ENCODE results near the gene NID2.

The NID2 gene

GRCh38 chr14:52026901-52027300 is 42.0 kb downstream of the NID2 start:
- DNase-seq (ENCODE audit: low read depth): no peak

- no peak for DNase-seq (ENCODE audit: low read depth)
Measured at GRCh38 chr14:52026017-52026660, 42.7 kb downstream of the NID2 start.

DNA sequence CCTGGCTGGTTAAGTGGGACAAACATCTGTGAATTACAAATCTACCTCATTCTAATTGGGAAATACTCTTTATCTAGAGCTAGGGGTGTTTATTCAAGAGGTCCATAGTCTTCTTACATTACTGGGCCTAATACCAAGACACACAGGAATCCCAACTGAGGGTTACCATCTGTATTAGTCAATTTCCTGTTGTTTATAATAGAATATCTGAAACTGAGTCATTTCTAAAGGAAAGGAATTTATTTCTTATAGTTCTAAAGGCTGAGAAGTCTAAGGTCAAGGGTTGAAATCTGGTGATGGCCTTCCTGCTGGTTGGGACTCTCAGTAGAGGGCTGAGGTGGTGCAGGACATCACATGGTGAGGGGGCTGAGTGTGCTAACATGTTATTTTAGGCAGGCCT is 43.5 kb downstream of the NID2 start:
- DNase-seq (ENCODE audit: low read depth): no peak

DNA sequence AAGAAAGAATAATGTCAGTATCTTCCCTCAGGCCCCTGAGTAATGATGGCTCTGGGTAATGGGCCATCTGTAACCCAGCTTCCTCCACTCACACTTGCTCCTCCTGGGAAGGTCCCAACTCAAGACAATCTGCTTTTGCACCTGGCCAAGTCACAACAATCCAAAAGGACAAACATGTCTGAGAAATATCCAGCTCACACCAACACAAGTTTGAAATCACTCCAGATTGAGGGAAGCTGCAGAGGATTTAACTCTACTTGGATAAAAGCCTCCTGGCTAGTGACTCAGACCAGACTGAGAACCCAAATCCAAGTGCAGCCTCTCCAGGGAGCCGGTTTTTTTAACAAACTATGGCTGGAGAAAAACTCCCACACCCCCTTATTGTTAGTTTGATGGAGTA is 45.3 kb downstream of the NID2 start:
- DNase-seq (ENCODE audit: low read depth): no peak

DNA sequence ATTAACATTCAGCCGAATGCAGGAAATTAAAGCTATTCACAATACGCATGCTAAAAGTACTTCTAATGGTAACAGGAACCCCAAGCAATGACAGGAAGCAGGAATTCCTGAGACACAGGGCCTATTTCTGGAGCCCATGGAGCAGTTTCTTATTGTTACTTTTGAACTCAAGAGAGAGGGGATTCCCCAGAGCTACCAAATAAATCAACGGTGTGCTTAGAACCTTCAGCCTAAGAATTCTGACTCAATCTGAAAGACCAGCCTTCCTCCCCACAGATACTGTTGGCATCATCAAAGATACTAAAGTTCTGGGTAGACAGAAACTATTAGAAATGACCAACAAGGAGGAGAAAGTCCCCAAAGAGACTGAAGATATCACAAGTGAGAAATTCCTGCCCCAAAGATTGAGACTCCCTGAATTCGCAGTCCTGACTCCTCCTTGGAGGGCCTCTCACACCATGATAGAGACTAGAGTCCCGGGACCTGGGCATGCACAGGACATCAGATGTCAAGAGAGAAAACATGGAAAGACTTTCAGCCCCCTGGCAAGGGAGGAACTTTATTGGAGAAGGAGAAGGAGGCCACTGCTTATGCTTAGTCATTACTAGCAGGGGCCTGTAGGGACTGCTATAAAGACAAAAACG is 46.8 kb downstream of the NID2 start:
- no peak for DNase-seq (ENCODE audit: low read depth)

DNA sequence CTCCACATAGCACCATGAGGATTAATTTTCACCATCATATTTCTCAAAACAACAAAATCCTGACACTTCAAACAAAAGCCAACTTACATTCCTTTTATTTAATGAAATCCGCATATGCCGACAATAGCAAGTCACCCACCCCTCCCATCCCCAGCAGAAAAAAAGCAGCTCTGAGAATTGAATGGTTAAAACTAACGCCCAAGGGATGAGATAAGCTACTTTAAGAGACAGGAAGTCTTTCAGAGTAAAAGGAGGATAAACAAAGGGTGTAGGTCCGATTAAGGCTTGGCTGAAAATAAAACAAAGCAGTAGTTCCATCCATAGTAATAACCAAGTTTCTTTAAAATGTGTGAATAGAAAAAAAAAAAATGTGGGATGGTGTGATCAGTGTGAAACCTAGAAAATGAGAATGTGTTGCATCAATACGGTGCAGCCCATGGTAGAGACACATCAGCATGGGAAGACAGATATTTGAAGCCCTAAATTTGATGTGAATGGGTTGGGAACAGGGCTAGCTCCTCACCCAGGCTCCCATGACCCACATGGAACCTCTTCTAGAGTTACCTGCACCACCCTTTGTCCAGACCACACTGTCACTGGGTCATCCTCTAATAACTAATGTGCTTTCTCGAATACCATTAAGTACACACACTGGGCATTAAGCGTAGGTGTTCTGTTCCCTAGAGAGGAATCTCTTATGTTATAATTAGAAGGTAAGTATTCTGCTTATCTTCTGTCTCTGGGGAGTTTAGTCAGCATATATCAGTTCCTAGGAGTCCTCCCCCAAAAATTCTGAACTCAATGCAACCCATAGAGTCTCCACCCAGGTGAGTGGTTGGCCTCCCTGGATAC is 47.8 kb downstream of the NID2 start:
- DNase-seq (ENCODE audit: low read depth): no peak

DNA sequence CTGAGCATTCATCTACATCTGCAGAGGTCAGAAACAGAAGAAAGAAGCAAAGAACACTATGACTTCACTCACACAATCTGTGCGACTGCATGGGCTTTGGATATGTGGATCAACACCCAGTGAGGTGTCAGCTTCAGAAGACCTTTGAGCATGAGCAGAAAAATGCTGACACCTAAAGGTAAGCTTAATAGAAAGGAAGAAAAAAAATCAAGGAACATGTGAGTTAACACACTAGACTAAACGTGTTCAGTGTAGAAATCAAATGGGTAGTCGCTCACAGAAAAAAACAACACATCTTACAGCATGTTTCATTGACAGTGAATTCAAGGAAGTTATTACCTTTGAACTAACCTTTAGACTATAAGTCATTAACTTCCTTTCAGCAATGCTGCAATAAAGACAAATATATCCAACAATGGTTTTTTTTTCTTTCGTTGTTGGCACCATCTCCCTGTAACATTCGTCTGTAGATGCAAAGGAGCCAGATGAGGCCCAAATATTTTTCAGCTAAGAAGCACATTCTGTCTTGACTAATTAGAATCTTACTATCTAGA is 48.6 kb downstream of the NID2 start:
- DNase-seq (ENCODE audit: low read depth): no peak

DNA sequence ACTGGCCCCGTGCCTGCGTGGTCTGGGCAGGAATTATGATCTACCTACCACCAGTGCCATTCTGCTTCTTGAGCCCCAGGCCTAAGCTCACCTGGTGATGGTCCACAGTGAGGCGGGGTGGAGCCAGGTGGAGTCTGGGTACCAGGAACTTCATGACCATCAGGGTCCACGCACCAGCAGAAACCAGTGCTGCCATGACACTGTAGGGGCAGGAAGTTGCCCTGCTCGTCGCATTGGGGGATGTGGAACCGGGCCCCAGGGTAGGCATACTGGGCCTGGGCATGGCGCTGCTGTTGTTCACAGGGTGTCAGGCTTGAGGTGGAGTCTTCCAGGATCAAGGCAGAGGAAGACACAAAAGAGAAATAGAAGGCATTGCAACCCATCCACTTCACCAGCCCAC is 49.9 kb downstream of the NID2 start:
- no peak for DNase-seq (ENCODE audit: low read depth)

GRCh38 chr14:52018252-52018651 is 50.6 kb downstream of the NID2 start:
- DNase-seq (ENCODE audit: low read depth): no peak

DNA sequence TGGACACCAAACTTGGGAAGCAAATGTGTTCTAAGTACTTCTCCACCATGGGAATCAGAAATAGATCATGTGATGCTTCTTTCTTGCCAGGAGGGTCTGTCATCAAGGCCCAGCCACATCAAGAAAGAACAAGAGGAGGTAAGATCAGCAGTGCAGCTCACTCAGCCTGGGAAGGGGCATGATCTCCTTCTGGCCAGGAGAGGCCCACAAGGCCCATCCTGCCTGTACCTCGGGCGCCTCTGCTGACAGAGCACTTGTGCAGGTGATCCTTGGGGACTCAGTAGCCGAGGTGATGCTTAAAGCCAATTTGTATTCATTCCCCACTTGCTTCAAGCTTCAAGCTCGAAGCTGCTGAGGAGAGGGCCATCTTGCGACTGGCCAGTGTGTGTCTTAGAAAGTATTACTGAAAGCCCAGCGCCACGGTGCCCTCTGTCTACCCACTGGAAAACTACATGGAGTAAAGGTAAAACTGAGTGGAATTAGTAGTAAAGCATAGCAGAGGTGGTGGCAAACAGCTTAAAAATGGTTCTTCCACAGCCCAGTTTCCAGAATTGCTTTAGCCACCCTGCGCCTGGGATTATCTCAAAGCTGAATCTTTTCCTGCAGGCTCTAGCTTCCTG is 53.3 kb downstream of the NID2 start:
- no peak for DNase-seq (ENCODE audit: low read depth)

DNA sequence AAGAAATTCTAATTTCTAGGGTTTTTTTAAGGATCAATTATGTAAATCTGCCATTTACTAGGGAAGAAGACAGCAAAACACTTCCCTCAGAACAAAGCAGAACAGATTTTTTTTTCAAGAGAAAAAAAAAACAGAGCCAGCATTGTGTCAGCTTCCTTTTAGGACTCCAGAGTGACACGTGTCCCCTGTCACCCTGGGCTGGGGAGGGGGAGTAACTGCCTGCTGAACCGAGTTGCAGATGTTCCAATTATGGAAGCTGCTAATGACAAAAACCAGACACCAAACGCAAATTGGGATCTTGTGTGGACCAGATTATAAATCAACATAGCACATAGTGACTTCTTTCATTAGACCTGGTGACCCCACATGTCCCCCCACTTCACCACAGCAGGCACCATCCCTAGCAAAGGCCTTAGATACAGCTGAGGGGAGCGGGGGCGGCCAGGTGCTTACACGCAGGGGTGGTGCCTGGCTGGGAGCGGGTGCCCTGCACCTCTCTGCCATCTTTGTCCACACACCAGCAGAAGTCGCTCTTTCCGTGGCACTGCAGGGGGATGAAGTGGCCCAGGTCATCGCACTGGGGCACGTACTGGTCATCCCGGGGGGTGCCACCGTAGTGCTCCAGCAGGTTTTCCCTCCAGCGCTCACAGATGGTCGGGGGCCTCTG is 54.1 kb downstream of the NID2 start:
- DNase-seq (ENCODE audit: low read depth): no peak

DNA sequence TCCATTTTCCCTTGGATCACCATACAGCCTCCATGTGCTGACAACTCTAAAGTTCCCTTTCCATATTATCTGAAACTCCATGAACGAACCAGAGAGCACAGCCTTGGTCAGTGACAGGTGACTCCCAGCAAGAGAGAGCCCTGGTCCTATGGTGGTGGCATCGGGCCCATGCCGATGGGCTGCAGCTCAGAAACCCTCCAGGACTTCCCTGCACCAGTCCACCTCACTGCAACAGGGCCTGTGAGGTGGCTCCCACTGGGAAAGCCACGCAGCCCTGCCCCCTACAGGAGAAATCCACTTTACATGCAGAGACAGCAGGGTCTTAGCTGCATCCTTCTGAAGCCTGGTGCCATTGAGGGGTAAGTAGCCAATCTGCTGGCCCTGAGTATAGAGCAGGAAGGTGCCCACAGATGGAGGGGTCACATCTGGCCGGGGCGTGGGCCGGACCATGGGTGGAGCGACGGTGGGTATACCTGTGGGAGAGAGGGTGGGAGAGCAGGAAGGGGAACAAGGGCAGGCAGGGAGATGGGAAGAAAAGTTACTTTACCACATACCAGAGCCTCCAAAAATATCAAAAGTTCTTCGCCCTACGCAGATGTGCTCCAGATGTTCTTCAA is 54.8 kb downstream of the NID2 start:
- no peak for DNase-seq (ENCODE audit: low read depth)

- DNase-seq (ENCODE audit: low read depth): no peak
Measured at GRCh38 chr14:52012635-52013034, 56.2 kb downstream of the NID2 start.

DNA sequence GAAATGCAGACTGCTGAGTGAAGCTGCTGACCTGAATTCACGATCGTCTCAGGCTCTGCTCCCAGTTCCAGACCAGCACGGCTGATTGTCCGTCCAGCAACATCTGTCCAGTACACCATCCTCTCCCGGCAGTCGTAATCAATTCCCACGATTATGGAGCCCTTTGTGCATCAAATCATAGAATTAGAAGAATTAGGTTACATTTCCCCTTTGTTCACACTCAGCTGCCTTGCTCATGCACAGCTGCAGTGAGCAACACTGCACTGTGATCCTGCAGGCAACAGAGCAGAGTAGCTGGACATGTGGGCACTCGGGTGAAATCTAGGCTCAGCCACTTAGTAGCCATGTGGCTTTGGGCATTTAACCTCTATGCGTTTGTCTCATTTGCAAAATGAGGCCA is 57.3 kb downstream of the NID2 start:
- DNase-seq (ENCODE audit: low read depth): no peak

- DNase-seq (ENCODE audit: low read depth): no peak
Measured at GRCh38 chr14:52010173-52010693, 58.6 kb downstream of the NID2 start.

DNA sequence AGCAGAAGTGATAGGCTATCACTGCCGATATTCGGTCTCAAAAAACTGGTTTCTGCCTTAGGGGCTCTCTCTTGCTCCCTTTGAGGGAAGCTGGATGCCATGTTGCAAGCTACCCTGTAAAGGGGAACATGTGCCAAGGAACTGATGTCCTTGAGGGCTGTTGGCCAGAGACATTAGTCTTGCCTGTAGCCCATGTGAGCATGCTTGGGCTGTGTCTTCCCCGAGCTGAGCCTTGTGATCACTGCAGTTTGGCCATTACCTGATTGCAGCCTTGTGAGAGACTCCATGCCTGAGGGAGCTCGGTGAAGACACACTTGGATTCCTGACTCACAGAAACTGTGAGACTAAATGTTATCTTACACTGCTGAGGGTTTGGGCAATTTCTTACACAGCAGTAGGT is 60.7 kb downstream of the NID2 start:
- no peak for DNase-seq (ENCODE audit: low read depth)

GRCh38 chr14:52007637-52008036 is 61.2 kb downstream of the NID2 start:
- DNase-seq (ENCODE audit: low read depth): no peak

GRCh38 chr14:52007211-52007610 is 61.6 kb downstream of the NID2 start:
- no peak for DNase-seq (ENCODE audit: low read depth)

- DNase-seq (ENCODE audit: low read depth): no peak
Measured at GRCh38 chr14:52006361-52006760, 62.5 kb downstream of the NID2 start.

DNA sequence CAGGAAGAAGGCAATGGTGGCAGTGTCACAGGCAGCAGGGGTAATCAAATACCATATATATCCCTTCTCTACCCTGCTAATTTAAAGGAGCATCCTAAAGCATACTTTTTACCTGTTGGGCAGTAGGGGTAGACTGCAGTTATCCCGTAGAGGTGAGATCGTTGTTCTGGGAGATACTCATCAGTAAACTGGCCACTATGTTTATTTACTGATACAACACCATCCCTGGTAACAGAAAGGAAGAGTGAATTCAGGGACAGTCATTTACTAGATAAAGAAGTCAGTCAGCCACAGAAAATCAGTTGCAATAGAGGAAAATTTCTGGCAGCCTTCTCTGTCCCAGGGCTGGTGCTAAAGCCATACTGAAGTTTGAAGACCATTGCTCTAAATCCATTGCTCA is 63.2 kb downstream of the NID2 start:
- DNase-seq (ENCODE audit: low read depth): no peak

GRCh38 chr14:52003324-52003723 is 65.5 kb downstream of the NID2 start:
- DNase-seq (ENCODE audit: low read depth): no peak
